HepG2 (cell line): Measurements from ENCODE around the gene KMT2B. TPM values are rescaled to one million over a fixed set of nuclear protein-coding genes. Genes with fewer than 3 reads are reported as not detected.

Source experiments
- ATF7 ChIP-seq, 2 experiments: fragments of 450-650 bp in 1 of 2; sonication (generic) in 1 of 2; formaldehyde crosslinking in 1 of 2; IDR thresholded peaks; 2 replicates each; pipeline versions ENCODE4 v1.4.0 to v1.6.1; 2016 to 2020; ENCODE audit warnings: antibody characterized with exemption in 1 of 2, mild to moderate bottlenecking in 1 of 2, missing genetic modification reagents in 1 of 2
- BATF2 ChIP-seq: sonication (generic); formaldehyde crosslinking; IDR thresholded peaks from 2 replicates; pipeline ENCODE4 v1.8.0; 2022; ENCODE audit warnings: mild to moderate bottlenecking, missing genetic modification reagents, moderate library complexity
- HNRNPLL ChIP-seq: fragments of 200-400 bp; formaldehyde crosslinking; IDR thresholded peaks from 2 replicates; pipeline ENCODE4 v1.6.1; 2017; ENCODE audit warnings: mild to moderate bottlenecking, low read depth, low read length; ENCODE audit not compliant: poor library complexity, severe bottlenecking
- SALL2 ChIP-seq: sonication (generic); formaldehyde crosslinking; IDR thresholded peaks from 2 replicates; pipeline ENCODE4 v1.8.1; 2023; ENCODE audit warnings: mild to moderate bottlenecking, missing genetic modification reagents, inconsistent platforms
- ZBTB40 ChIP-seq, 2 experiments: fragments of 450-650 bp in 1 of 2; sonication (generic) in 1 of 2; formaldehyde crosslinking in 1 of 2; IDR thresholded peaks; 2 replicates each; pipeline versions ENCODE4 v1.6.1 to v1.8.0; 2016 to 2022; ENCODE audit warnings: antibody characterized with exemption in 1 of 2, mild to moderate bottlenecking in 1 of 2, missing genetic modification reagents in 1 of 2
- ZNF230 ChIP-seq: sonication (generic); formaldehyde crosslinking; IDR thresholded peaks from 2 replicates; pipeline ENCODE4 v1.4.0; 2020; ENCODE audit warnings: mild to moderate bottlenecking, missing genetic modification reagents
- ZNF317 ChIP-seq: sonication (generic); formaldehyde crosslinking; IDR thresholded peaks from 2 replicates; pipeline ENCODE4 v1.5.0; 2020; ENCODE audit warnings: mild to moderate bottlenecking, missing genetic modification reagents
- ZNF678 ChIP-seq: sonication (generic); formaldehyde crosslinking; IDR thresholded peaks from 2 replicates; pipeline ENCODE4 v1.4.0; 2020; ENCODE audit warnings: mild to moderate bottlenecking, missing genetic modification reagents
- polyA plus RNA-seq, 8 experiments: library from polyadenylated mRNA; depleted of rRNA in 3 of 8; stranded (reverse) in 7 of 8; unstranded in 1 of 8; fragments of >200 nt; fragmentation: Illumina TruSeq in 4 of 8; extraction: Trizol in 4 of 8; gene quantifications; 2 replicates each; pipeline versions ENCODE4 v1.2.1 to v1.2.3, GENCODE V29; 2011 to 2016; ENCODE audit warnings: low read depth in 4 of 8, missing spikeins in 1 of 8, mixed read lengths in 1 of 8; ENCODE audit not compliant: insufficient read depth in 1 of 8
- total RNA-seq, 5 experiments: library from RNA; depleted of rRNA; stranded (reverse); fragments of >200 nt; fragmentation: Illumina TruSeq; extraction: Trizol; gene quantifications; 2 replicates each; pipeline ENCODE4 v1.2.3, GENCODE V29; 2016; ENCODE audit warnings: low read depth in 1 of 5
- TF ChIP-seq, protein P1 (sequence below): IDR thresholded peaks from 2 replicates; pipeline ENCODE4 v1.6.1; 2012; ENCODE audit warnings: inconsistent platforms
- TF ChIP-seq, protein P2 (sequence below): IDR thresholded peaks from 2 replicates; pipeline ENCODE4 v1.6.1; 2016; ENCODE audit warnings: missing compliant biosample characterization, missing genetic modification reagents, borderline replicate concordance

Gene KMT2B
- total and polyA plus RNA-seq, 2 of the 13 experiments (the other 11 are each of a cell fraction or from before 2014, with no cell fraction given) = 6.2 to 16.9 TPM

- TF ChIP-seq ATF7 (IDR thresholded peaks at IDR 0.05) = no peak
- no peak for TF ChIP-seq ATF7 (CRISPR knock-in tag; IDR thresholded peaks at IDR 0.05)
- TF ChIP-seq ZNF317 (CRISPR knock-in tag) = 0 out of 2 replicates have a peak, but pooled peaks have one; percentile 42
- no peak for TF ChIP-seq ZNF230
- peak; percentile 53 for TF ChIP-seq HNRNPLL
- TF ChIP-seq, protein P1, sequence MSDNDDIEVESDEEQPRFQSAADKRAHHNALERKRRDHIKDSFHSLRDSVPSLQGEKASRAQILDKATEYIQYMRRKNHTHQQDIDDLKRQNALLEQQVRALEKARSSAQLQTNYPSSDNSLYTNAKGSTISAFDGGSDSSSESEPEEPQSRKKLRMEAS = peak; percentile 61
- no peak for TF ChIP-seq ZBTB40 (IDR thresholded peaks at IDR 0.05)
- TF ChIP-seq ZBTB40 (CRISPR knock-in tag; IDR thresholded peaks at IDR 0.05) = peak; percentile 48; the same call in 1 of the 2 replicates
- TF ChIP-seq ZNF678 = no peak
- peak; percentile 46; the same call in 1 of the 2 replicates for TF ChIP-seq SALL2 (CRISPR knock-in tag)
- 0 out of 2 replicates have a peak, but pooled peaks have one; percentile 48 for TF ChIP-seq BATF2
- TF ChIP-seq, protein P2, sequence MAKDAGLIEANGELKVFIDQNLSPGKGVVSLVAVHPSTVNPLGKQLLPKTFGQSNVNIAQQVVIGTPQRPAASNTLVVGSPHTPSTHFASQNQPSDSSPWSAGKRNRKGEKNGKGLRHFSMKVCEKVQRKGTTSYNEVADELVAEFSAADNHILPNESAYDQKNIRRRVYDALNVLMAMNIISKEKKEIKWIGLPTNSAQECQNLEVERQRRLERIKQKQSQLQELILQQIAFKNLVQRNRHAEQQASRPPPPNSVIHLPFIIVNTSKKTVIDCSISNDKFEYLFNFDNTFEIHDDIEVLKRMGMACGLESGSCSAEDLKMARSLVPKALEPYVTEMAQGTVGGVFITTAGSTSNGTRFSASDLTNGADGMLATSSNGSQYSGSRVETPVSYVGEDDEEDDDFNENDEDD (CRISPR knock-in tag) = peak; percentile 53; the same call in 1 of the 2 replicates
Observed at GRCh38 chr19:35744430-35745327, 26.9 kb downstream of the KMT2B start (continued).
